Stimulated activated CD8-positive, alpha-beta memory T cell treated with anti-CD3 and anti-CD28 coated beads, Interleukin-4, amount 100 ng/mL, for 48 hours (primary cell): ENCODE measurements around the gene ZC3H7B.
A peak's percentile ranks its signal among the peaks of the same experiment; 100 is the strongest.
"Not testable (repeated sequence)": the region's sequence is repeated elsewhere in the genome, so short reads cannot be mapped to it uniquely, and the experiment has no call there.

Experiments used
- DNase-seq: peaks from one replicate; pipeline ENCODE4 v3.0.0-alpha.2; 2020

ZC3H7B gene

DNA sequence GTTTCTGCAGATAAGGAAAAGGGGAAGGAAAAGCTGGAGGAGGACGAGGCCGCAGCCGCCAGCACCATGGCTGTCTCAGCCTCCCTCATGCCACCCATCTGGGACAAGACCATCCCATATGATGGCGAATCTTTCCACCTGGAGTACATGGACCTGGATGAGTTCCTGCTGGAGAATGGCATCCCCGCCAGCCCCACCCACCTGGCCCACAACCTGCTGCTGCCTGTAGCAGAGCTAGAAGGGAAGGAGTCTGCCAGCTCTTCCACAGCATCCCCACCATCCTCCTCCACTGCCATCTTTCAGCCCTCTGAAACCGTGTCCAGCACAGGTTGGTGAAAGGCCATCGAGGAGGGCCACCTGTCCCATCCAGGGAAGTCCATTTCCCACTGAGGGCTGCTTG lies 86.0 kb downstream of the ZC3H7B start:
- DNase-seq, result no peak

- DNase-seq, result no peak
Measured at GRCh38 chr22:41394012-41394356, 92.7 kb downstream of the ZC3H7B start.

GRCh38 chr22:41395531-41396240 lies 94.4 kb downstream of the ZC3H7B start:
- DNase-seq, result no peak

DNA sequence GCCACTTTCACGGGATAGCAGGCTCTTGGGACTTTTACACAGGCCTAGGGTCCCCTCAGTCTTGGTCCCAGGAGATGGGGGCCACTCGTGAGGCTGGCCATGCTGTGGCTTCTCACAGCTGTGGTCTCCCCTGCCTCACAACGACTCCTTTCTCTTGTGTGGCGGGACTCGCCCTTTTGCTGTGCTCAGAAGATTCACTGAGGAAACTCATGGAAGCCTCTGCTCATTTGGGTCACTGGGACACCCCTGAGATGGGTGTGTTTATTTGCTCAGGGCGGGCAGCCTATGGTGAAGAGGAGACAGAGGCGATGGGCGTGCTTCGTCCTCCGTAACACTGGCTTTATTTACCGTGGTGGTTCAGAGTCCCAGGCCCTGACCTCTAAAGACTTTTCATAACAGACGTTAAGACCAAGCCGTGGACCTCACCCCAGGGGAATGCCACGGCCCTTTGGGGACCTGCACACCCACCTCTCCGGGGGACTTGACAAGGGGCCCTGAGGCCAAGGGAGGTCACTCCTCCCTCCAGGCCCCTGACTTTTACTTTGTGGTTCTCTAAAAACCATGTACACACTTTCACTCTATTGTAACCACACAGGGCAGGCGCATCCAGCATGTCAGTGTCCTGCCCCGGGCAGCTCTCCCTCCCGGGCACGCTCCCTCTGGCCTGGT lies 96.0 kb downstream of the ZC3H7B start:
- DNase-seq, result no peak

GRCh38 chr22:41398921-41399320 lies 97.6 kb downstream of the ZC3H7B start:
- DNase-seq, result no peak

- no peak for DNase-seq
Measured at GRCh38 chr22:41401781-41402648, 100.7 kb downstream of the ZC3H7B start.

DNA sequence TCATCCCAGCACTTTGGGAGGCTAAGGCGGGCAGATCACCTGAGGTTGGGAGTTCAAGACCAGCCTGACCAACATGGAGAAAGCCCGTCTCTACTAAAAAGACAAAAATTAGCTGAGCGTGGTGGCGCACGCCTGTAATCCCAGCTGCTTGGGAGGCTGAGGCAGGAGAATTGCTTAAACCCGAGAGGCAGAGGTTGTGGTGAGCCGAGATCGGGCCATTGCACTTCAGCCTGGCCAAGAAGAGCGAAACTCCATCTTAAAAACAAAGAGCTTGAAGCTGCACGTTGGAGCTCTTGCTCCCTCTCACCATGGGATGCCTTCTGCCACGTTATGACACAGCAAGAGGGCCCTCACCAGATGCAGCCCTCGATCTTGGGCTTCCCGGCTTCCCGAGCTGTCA lies 101.5 kb downstream of the ZC3H7B start:
- DNase-seq, result not testable (repeated sequence)

- peak; percentile 90 for DNase-seq
Measured at GRCh38 chr22:41403532-41404318, 102.4 kb downstream of the ZC3H7B start.

DNA sequence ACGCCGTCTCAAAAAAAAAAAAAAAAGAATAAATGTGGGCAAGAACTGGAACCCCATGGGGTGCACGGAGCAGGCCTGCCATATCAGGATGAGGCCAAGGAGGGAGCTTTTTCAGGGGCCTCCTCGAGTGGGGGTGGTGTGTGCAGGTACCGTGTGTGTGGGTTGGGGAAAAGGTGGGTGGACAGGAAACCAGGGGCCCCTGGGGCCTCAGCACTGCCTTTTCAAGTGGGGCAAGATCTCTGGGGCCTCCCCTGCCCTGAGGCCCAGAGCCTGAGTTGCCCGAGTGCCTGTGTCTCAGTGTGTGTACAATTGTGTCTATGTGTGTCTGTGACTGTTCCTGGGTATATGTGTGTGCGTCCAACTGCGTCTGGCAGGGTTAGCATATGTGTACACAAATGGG lies 104.3 kb downstream of the ZC3H7B start:
- peak; percentile 64 for DNase-seq

- DNase-seq, result no peak
Measured at GRCh38 chr22:41406410-41406809, 105.1 kb downstream of the ZC3H7B start.

- DNase-seq, result no peak
Measured at GRCh38 chr22:41407433-41407832, 106.1 kb downstream of the ZC3H7B start.

DNA sequence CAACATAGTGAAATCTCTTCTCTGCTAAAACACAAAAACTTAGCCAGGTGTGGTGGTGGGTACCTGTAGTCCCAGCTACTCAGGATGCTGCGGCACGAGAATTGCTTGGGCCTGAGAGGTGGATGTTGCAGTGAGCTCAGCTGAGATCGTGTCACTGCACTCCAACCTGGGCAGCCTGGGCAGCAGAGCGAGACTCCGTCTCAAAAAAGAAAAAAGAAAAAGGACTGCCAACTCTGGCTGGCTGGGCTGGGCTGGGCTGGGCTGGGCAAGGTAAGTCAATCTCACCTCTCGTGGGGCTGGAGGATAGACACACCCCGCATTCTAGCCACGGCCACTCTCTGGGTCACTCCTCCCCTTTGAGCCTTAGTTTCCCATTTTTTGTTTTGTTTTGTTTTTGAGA lies 107.3 kb downstream of the ZC3H7B start:
- DNase-seq, result no peak
